ENCODE results near the gene CTNNBIP1. TPM values are rescaled to one million over a fixed set of nuclear protein-coding genes. Genes with fewer than 3 reads are reported as not detected.

Gene CTNNBIP1
- total RNA-seq, 1 donor from 2014 or later, result 27.6 TPM

GRCh38 chr1:9844106-9844505 lies 66.0 kb downstream of the CTNNBIP1 start:
- ATAC-seq (peak; percentile 8), DNase-seq (ENCODE audit: low spot score) (no peak)
- intact Hi-C loops (cut with DNase I), result no loop called here

- no peak for DNase-seq (ENCODE audit: low spot score)
- ATAC-seq, result no peak
- intact Hi-C loops (cut with DNase I), result no loop called here
Observed at GRCh38 chr1:9843576-9843945, 66.5 kb downstream of the CTNNBIP1 start.

GRCh38 chr1:9842781-9843575 lies 67.1 kb downstream of the CTNNBIP1 start:
- ATAC-seq (peak; percentile 9), DNase-seq (ENCODE audit: low spot score) (no peak)
- intact Hi-C loops (cut with DNase I), result no loop called here

GRCh38 chr1:9842073-9842711 lies 67.9 kb downstream of the CTNNBIP1 start:
- no peak for DNase-seq (ENCODE audit: low spot score)
- intact Hi-C loops (cut with DNase I), result no loop called here
- ATAC-seq, result no peak

GRCh38 chr1:9841460-9841859 lies 68.6 kb downstream of the CTNNBIP1 start:
- intact Hi-C loops (cut with DNase I), result no loop called here
- DNase-seq (ENCODE audit: low spot score), result no peak
- ATAC-seq, result no peak

GRCh38 chr1:9840176-9840575 lies 69.9 kb downstream of the CTNNBIP1 start:
- intact Hi-C loops (cut with DNase I), result no loop called here
- DNase-seq (ENCODE audit: low spot score), result no peak
- no peak for ATAC-seq

GRCh38 chr1:9838946-9839345 lies 71.1 kb downstream of the CTNNBIP1 start:
- ATAC-seq (no peak), DNase-seq (ENCODE audit: low spot score) (peak; percentile 42)
- intact Hi-C loops (cut with DNase I), result no loop called here

GRCh38 chr1:9836632-9836960 lies 73.5 kb downstream of the CTNNBIP1 start:
- intact Hi-C loops (cut with DNase I), result no loop called here
- no peak for ATAC-seq
- DNase-seq (ENCODE audit: low spot score), result no peak

- peak; percentile 58 for DNase-seq (ENCODE audit: low spot score)
- ATAC-seq, result peak; percentile 83
- intact Hi-C loops (cut with DNase I), result no loop called here
Observed at GRCh38 chr1:9835758-9836631, 74.1 kb downstream of the CTNNBIP1 start.

GRCh38 chr1:9835404-9835757 lies 74.7 kb downstream of the CTNNBIP1 start:
- peak; percentile 29 for ATAC-seq
- intact Hi-C loops (cut with DNase I), result no loop called here
- DNase-seq (ENCODE audit: low spot score), result peak; percentile 50

GRCh38 chr1:9833632-9834031 lies 76.4 kb downstream of the CTNNBIP1 start:
- ATAC-seq (no peak), DNase-seq (ENCODE audit: low spot score) (no peak)
- intact Hi-C loops (cut with DNase I), result no loop called here

- ATAC-seq (no peak), DNase-seq (ENCODE audit: low spot score) (no peak)
- intact Hi-C loops (cut with DNase I), result loop anchor here (2.0 kb wide), 1 partner anchor 33 kb away; no protein-coding TSS in a partner anchor
Observed at GRCh38 chr1:9827558-9828185, 82.4 kb downstream of the CTNNBIP1 start.

- ATAC-seq, result no peak
- intact Hi-C loops (cut with DNase I), result loop anchor here (2.0 kb wide), 1 partner anchor 34 kb away; no protein-coding TSS in a partner anchor
- DNase-seq (ENCODE audit: low spot score), result no peak
Observed at GRCh38 chr1:9826616-9827015, 83.5 kb downstream of the CTNNBIP1 start.

GRCh38 chr1:9826087-9826486 lies 84.0 kb downstream of the CTNNBIP1 start:
- no peak for DNase-seq (ENCODE audit: low spot score)
- intact Hi-C loops (cut with DNase I), result loop anchor here (2.0 kb wide), 1 partner anchor 35 kb away; no protein-coding TSS in a partner anchor
- no peak for ATAC-seq

- peak; percentile 52 for ATAC-seq
- intact Hi-C loops (cut with DNase I), result loop anchor here (2.0 kb wide), 1 partner anchor 35 kb away; no protein-coding TSS in a partner anchor
- DNase-seq (ENCODE audit: low spot score), result no peak
Observed at GRCh38 chr1:9825093-9826074, 84.7 kb downstream of the CTNNBIP1 start.

GRCh38 chr1:9824702-9825089 lies 85.4 kb downstream of the CTNNBIP1 start:
- intact Hi-C loops (cut with DNase I), result no loop called here
- DNase-seq (ENCODE audit: low spot score), result no peak
- ATAC-seq, result peak; percentile 20

GRCh38 chr1:9823943-9824701 lies 85.9 kb downstream of the CTNNBIP1 start, which contains the start of gene CLSTN1:
Gene CLSTN1 (minus strand): TSS chr1:9823965. CDS start chr1:9823733, 232 bp downstream.
- peak; percentile 87 for ATAC-seq
- peak; percentile 95 for DNase-seq (ENCODE audit: low spot score)
- intact Hi-C loops (cut with DNase I), result no loop called here

GRCh38 chr1:9823693-9823942 lies 86.5 kb downstream of the CTNNBIP1 start:
- DNase-seq (ENCODE audit: low spot score), result no peak
- intact Hi-C loops (cut with DNase I), result no loop called here
- no peak for ATAC-seq

All from sciatic nerve (tissue), 2 donors.